OCI-LY1 (cell line): ENCODE measurements around the gene NAALAD2.

Experiments
- H2AFZ ChIP-seq: fragments of 200-600 bp; sonication (generic), shearing (Covaris generic); 2 replicates; pipeline ENCODE4 v1.6.0; 2014; ENCODE audit warnings: antibody characterized with exemption, mild to moderate bottlenecking, low read length
- H3F3A ChIP-seq: fragments of 200-600 bp; sonication (generic), shearing (Covaris generic); 2 replicates; pipeline ENCODE4 v1.6.0; 2014; ENCODE audit warnings: mild to moderate bottlenecking, antibody characterized with exemption, low read length, moderate library complexity; ENCODE audit not compliant: insufficient read depth
- H3K27ac ChIP-seq: fragments of 200-600 bp; sonication (generic); 2 replicates; pipeline ENCODE4 v1.5.1; 2014; ENCODE audit warnings: low read length, mixed run types, mild to moderate bottlenecking, low read depth; ENCODE audit not compliant: poor library complexity, severe bottlenecking
- H3K27me3 ChIP-seq: fragments of 200-600 bp; sonication (generic); 2 replicates; pipeline ENCODE4 v1.6.0; 2014; ENCODE audit warnings: antibody characterized with exemption, mild to moderate bottlenecking, low read length, moderate library complexity; ENCODE audit not compliant: insufficient read depth
- H3K36me3 ChIP-seq: fragments of 200-600 bp; sonication (generic); 2 replicates; pipeline ENCODE4 v1.6.1; 2014; ENCODE audit warnings: mild to moderate bottlenecking, antibody characterized with exemption, low read length, moderate library complexity, mixed read lengths; ENCODE audit not compliant: insufficient read depth
- H3K4me1 ChIP-seq: fragments of 200-600 bp; sonication (generic); 2 replicates; pipeline ENCODE4 v1.5.1; 2014; ENCODE audit warnings: mild to moderate bottlenecking, low read length, moderate library complexity; ENCODE audit not compliant: insufficient read depth, severe bottlenecking
- H3K4me2 ChIP-seq: fragments of 200-600 bp; sonication (generic), shearing (Covaris generic); 2 replicates; pipeline ENCODE4 v1.6.1; 2014; ENCODE audit warnings: low read length
- H3K4me3 ChIP-seq: fragments of 200-600 bp; sonication (generic); 2 replicates; pipeline ENCODE4 v1.5.1; 2014; ENCODE audit warnings: low read length, low read depth, mild to moderate bottlenecking, mixed read lengths; ENCODE audit not compliant: poor library complexity, severe bottlenecking
- H3K79me2 ChIP-seq: fragments of 200-600 bp; shearing (Covaris generic); 2 replicates; pipeline ENCODE4 v1.6.1; 2016; ENCODE audit warnings: mixed run types, low read length, mixed read lengths; ENCODE audit not compliant: insufficient read depth
- H3K9ac ChIP-seq: fragments of 200-600 bp; sonication (generic), shearing (Covaris generic); 2 replicates; pipeline ENCODE4 v1.6.1; 2014; ENCODE audit warnings: mild to moderate bottlenecking, low read length, mixed read lengths
- H3K9me2 ChIP-seq: fragments of 200-600 bp; sonication (generic), shearing (Covaris generic); 2 replicates; pipeline ENCODE4 v1.6.1; 2014; ENCODE audit warnings: low read depth, mild to moderate bottlenecking, low read length, mixed read lengths
- H3K9me3 ChIP-seq: fragments of 200-600 bp; shearing (Covaris generic); 2 replicates; pipeline ENCODE4 v1.6.1; 2014; ENCODE audit warnings: low read length, mixed read lengths
- H4K20me1 ChIP-seq: fragments of 200-600 bp; sonication (generic), shearing (Covaris generic); 2 replicates; pipeline ENCODE4 v1.6.0; 2016; ENCODE audit warnings: mild to moderate bottlenecking, low read length; ENCODE audit not compliant: insufficient read depth
- CTCF ChIP-seq: fragments of 200-600 bp; sonication (generic), shearing (Covaris generic); IDR thresholded peaks from 2 replicates; pipeline ENCODE4 v1.5.1; 2017; ENCODE audit warnings: mild to moderate bottlenecking, antibody characterized with exemption, low read length, moderate library complexity, mixed read lengths
- EZH2 ChIP-seq: fragments of 200-600 bp; sonication (generic), shearing (Covaris generic); IDR thresholded peaks from 2 replicates; pipeline ENCODE4 v1.8.0; 2017; ENCODE audit warnings: borderline replicate concordance, mixed run types, mild to moderate bottlenecking, antibody characterized with exemption, low read length, moderate library complexity, mixed read lengths

NAALAD2 gene

DNA sequence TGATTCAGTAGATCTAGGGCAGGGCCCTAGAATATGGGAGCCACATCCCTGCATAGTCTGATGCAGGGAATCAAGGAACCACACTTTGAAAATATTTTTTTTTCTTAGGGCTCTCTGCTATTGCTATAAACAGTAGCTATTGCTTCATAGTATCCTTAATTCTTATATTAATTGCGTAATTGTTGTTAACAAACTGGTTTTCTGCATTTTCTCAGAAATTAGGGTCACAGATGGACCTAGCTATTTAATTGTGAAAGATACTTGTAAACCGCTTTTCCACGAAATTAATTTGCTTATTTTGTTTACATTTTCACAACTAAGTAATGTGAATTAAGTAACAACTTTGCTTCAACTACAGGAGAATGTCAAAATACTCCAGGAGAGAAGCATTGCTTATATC, 34.1 kb downstream of the NAALAD2 start:
- Histone ChIP-seq H3K4me2 (no peak overlapping the region), H3K36me3 (no peaks in the 10 kb centered on the region), H3K9ac (no peak overlapping the region), H3K27me3 (no peaks in the 10 kb centered on the region), H3K4me1 (no peaks in the 10 kb centered on the region), H3K4me3 (no peak overlapping the region), H3K27ac (no peak overlapping the region), H3F3A (no peaks in the 10 kb centered on the region), H3K9me2 (no peaks in the 10 kb centered on the region), H2AFZ (no peak overlapping the region), H3K9me3 (no peaks in the 10 kb centered on the region), H3K79me2 (no peaks in the 10 kb centered on the region), H4K20me1 (no peaks in the 10 kb centered on the region)
- TF ChIP-seq CTCF (no peak), EZH2 (no peak)

GRCh38 chr11:90171359-90171758, 36.9 kb downstream of the NAALAD2 start:
- H3K4me2 ChIP-seq: no peak overlapping the region
- H3K4me3 ChIP-seq: no peak overlapping the region
- TF ChIP-seq EZH2 (no peak), CTCF (no peak)
- H3K36me3 ChIP-seq: no peaks in the 10 kb centered on the region
- H3K9me3 ChIP-seq: no peaks in the 10 kb centered on the region
- H3K4me1 ChIP-seq: no peaks in the 10 kb centered on the region
- H3F3A ChIP-seq: no peaks in the 10 kb centered on the region
- H2AFZ ChIP-seq: no peak overlapping the region
- no peaks in the 10 kb centered on the region for H3K79me2 ChIP-seq
- no peaks in the 10 kb centered on the region for H3K9me2 ChIP-seq
- H3K9ac ChIP-seq: no peak overlapping the region
- H3K27me3 ChIP-seq: no peaks in the 10 kb centered on the region
- no peak overlapping the region for H3K27ac ChIP-seq
- H4K20me1 ChIP-seq: no peaks in the 10 kb centered on the region

- H3K9me2 ChIP-seq: no peaks in the 10 kb centered on the region
- H3F3A ChIP-seq: no peaks in the 10 kb centered on the region
- no peak overlapping the region for H3K4me3 ChIP-seq
- no peak overlapping the region for H3K27ac ChIP-seq
- H4K20me1 ChIP-seq: no peaks in the 10 kb centered on the region
- H3K36me3 ChIP-seq: no peaks in the 10 kb centered on the region
- no peaks in the 10 kb centered on the region for H3K4me1 ChIP-seq
- TF ChIP-seq EZH2: no peak
- no peak for TF ChIP-seq CTCF
- H3K27me3 ChIP-seq: no peaks in the 10 kb centered on the region
- no peak overlapping the region for H3K9ac ChIP-seq
- no peak overlapping the region for H2AFZ ChIP-seq
- no peaks in the 10 kb centered on the region for H3K79me2 ChIP-seq
- no peak overlapping the region for H3K4me2 ChIP-seq
- no peaks in the 10 kb centered on the region for H3K9me3 ChIP-seq
Measured at GRCh38 chr11:90176069-90176468, 41.6 kb downstream of the NAALAD2 start.
